HG03469 (cell line): ENCODE results near the gene CCT8.
"Not testable (repeated sequence)": the region's sequence is repeated elsewhere in the genome, so short reads cannot be mapped to it uniquely, and the experiment has no call there.

Experiments used
- ATAC-seq: cut with Tn5 transposase; IDR thresholded peaks from one replicate; pipeline ENCODE4 v1.9.1; 2021; ENCODE audit warnings: mild to moderate bottlenecking, moderate library complexity, moderate number of reproducible peaks; ENCODE audit not compliant: unreplicated experiment

CCT8 gene

DNA sequence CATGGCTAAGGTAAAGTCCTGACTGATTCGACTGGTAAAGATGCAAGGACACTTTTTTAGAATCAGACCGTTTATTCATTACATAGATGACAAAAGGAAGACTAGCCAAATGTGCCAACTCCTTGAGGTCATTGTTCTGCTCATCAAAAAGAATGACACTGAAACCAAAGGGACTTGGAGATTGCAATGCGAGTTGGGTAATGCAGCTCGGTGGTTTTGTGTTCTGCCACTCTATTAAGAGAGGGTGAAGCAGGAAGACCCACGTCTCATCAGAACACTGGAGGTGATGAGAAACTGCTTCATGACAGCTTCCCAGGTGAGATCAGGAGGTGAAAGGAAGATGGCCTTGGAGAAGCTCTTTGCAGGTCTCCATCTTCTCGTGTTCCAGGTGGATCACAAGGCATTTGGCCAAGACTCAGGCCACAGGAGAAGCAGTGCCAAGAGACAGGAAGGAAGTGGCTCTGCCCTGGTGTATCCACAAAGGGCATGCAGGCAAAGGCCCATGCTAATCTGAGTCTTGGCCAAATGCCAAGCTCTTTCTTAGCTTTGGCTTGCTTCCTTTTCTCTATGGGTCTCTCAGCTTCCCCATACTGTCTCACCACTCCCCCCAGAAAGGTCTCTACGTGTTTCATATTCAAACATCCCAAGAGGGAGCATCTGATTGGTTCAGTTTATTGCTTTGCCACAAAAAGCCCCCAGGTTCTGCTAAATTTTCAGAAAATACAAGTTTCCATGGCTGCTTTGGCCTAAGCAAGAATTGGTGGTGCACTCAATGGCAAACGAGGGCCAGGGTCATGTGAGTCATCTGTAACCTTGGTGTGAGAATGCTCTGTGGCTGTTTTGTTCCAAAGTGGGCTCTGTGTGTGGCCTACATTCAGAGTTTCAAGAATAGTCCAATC is 5.7 kb upstream of the CCT8 start:
- ATAC-seq = peak; percentile 37

GRCh38 chr21:29077651-29078090 is 4.2 kb upstream of the CCT8 start:
- ATAC-seq = no peak

DNA sequence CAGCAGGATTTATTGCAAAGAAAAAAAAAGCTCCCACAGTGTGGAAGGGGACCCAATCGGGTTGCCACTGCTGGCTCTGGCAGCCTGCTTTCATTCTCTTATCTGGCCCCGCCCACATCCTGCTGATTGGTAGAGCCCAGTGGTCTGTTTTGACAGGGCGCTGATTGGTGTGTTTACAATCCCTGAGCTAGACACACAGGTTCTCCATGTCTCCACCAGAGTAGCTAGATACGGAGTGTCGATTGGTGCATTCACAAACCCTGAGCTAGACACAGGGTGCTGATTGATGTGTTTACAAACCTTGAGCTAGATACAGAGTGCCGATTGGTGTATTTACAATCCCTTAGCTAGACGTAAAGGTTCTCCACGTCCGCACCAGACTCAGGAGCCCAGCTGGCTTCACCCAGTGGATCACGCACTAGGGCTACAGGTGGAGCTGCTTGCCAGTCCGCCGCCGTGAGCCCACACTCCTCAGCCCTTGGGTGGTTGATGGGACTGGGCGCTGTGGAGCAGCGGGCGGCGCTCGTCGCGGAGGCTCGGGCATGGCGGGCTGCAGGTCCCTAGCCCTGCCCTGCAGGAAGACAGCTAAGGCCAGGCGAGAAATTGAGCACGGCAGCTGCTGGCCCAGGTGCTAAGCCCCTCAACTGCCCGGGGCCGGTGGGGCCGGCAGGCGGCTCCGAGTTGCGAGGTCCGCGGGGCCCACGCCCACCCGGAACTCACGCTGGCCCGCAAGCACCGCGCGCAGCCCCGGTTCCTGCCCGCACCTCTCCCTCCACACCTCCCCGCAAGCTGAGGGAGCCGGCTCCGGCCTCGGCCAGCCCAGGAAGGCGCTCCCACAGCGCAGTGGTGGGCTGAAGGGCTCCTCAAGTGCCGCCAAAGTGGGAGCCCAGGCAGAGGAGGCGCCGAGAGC is 3.5 kb upstream of the CCT8 start:
- not testable (repeated sequence) for ATAC-seq

GRCh38 chr21:29075706-29076466 is 2.4 kb upstream of the CCT8 start:
- ATAC-seq = no peak

GRCh38 chr21:29074783-29075182 is 1.3 kb upstream of the CCT8 start:
- ATAC-seq = no peak

DNA sequence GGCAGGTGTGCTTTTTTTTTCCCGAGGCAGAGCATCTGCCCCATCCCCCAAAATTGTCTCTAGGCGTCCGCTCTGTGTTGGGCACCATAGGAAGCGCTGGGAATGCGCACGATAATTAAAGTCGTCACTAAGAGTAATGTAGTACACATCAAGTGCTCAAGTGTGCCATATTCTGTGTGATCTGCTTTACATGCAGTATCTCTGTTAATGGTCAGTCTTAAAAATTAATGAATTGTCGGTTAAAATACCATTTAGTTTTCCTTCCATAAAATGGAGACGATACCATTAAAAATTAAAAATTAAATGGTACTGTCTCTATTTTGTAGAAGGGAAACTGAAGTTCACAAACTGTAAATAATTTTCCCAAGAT is 544 bp upstream of the CCT8 start:
- ATAC-seq = peak; percentile 2

- ATAC-seq = no peak
Observed at GRCh38 chr21:29072873-29073221, 601 bp downstream of the CCT8 start.

DNA sequence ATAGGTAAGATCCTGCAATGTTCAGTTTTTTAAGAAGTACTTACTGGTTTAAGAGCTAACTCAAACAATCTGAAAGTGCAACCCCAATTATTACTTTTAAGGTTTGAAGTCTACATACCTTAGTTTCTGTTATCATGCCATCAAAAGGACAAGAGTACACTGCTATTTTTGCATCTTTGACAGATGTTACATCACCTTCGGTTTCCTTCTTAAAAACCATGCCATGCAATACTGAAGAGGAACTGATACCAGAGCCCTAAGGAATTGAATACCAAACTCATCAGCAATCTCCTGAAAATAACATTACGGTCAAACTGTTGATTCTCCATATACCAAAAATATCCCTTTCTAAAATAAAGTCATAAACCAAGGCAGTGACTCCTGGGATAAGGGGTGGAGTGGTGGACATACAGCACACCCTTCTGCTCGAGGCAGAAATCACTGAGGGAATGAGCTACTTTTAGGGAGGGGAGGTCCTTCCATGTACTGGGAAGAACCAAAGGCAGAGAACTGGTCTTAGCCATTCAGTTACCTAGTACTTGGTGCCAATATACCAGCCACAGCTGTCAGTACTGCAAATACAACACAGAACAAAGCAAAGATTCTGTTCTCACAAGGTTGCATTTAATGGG is 8.5 kb downstream of the CCT8 start:
- peak; percentile 96 for ATAC-seq

DNA sequence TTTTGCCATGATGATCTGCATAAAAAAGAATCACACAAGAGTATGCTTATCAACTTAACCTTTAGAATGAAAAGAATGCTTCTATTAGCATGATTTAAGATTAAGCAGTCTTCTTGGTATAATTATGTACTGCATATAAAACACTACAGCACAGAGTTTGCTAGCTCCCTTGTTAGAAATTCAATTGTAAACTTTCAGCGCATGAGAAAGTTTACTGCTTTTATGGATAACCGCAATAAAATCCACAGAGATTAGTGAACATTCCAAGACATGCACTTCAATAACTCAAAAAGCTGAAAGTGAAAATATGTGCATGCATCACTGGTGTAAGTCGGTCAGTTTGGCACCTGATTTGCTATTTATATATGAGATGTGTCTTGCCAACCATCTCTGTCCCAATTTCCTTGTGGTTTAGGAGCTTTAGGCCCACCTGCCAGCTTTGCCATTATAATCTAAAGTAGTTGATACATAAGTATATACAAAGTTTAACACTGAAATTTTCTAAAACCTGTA is 16.9 kb downstream of the CCT8 start:
- no peak for ATAC-seq

- ATAC-seq = no peak
Observed at GRCh38 chr21:29056005-29056404, 17.4 kb downstream of the CCT8 start.

DNA sequence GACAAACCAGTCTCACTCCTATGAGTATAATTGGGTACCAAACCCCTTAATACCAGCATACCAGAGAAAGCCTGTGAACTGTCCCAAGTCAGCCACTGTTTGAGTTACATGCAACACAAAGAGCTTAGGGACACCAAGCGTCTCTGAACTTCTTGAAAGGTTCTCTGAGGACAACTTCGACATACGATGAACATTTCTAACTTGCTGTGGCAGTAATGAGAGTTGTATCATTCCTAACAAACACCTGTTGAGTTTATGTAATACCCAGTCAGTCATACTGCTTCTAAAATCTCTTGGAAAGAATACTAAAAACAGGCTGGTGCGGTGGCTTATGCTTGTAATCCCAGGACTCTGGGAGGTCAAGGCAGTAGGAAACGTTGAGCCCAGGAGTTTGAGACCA is 18.4 kb downstream of the CCT8 start:
- no peak for ATAC-seq

DNA sequence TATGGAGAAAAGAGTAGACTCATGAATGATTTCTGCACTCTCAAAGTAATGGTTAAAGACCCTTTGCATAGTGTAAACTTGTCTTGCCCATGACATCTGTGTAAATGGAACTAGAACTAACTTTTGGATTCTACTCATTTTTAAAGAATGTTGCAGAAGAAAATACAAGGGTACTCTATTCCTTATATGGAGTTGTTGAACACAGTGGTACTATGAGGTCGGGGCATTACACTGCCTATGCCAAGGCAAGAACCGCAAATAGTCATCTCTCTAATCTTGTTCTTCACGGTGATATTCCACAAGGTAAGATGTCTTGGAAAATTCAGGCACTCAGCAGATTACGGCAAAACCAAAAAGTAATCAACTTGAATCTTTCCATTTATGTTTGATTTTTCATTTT is 19.8 kb downstream of the CCT8 start:
- no peak for ATAC-seq

DNA sequence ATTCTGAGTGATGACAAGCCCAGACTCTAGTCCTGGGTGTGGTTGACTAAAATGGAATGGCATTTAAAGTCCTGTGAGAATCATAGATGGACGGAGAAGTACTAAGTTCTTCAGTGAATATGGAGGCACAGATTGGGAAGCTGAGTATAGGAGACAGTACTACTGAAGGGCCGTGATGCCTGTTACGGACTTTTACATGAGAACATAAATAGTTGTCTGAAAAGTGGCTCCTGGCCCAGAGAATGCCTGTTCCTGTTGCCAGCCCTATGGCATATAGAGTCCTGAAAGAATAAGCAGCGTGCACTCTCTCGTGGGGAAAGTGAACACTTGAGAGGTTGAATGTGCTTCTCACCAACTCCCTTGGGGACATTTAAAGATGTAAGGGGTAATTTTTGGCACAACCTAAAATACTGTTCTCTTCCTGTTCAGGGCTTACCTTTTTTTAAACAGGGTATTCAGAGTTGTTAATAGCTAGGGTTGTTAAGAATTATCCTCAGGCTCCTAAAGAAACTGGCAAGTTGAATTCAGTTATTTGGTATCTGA is 20.4 kb downstream of the CCT8 start:
- ATAC-seq = no peak

- no peak for ATAC-seq
Observed at GRCh38 chr21:29052224-29052623, 21.2 kb downstream of the CCT8 start.

DNA sequence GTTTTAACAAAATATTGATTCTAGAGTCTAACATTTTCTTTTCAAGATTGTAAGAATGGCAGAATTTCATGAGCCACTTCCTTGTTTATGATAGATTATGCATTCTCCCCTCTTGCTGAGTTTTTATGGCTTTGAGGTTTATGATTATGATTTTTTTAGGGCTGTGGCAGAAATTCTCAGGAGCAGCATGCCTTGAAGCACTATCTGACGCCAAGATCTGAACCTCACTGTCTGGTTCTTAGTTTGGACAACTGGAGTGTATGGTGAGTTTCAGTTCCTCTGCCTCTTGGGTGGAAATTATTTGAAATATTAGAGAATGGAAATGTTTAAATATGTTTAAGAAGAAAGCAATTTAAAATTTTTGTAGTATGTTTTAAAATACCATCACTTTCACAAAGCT is 38.8 kb downstream of the CCT8 start:
- ATAC-seq = no peak

- ATAC-seq = no peak
Observed at GRCh38 chr21:29033871-29034270, 39.6 kb downstream of the CCT8 start.

DNA sequence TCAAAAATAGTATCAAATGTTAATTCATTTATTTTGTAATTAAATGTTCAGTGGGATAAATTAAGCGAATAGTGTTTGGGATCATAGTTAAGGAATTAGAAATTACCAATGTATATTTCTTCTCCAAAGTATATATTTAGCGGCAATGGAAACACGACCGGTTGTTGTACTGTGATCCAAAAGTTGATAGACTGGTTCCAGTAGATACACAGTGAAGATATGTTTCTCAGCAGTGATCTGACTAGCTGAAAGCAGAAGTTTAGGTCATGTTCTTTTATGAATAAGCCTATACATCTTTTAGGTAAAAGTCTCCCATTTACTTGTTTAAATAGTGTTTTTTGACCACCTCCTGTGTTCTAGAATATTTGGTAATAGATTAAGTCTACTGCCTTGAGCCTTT is 40.1 kb downstream of the CCT8 start:
- no peak for ATAC-seq

- ATAC-seq = no peak
Observed at GRCh38 chr21:29030909-29031308, 42.5 kb downstream of the CCT8 start.

DNA sequence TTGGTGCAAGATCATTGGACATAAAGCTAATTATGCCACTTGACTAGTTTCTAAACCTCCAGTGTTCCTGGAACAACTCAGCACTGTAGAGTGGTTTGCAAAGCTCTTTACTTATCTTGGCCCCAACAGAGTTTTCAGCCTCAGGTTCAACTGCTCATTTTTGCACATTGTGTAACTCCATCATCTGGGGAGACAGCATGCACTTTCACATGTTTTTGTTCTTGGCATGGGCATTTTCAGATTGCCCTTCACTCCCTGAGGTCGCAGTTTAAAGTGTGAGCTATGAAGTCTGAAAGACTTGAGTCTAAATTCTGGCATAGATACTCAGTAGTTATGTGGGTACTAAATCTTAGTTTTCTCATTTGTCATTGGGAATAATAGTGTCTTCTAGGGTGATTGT is 43.9 kb downstream of the CCT8 start:
- ATAC-seq = no peak

DNA sequence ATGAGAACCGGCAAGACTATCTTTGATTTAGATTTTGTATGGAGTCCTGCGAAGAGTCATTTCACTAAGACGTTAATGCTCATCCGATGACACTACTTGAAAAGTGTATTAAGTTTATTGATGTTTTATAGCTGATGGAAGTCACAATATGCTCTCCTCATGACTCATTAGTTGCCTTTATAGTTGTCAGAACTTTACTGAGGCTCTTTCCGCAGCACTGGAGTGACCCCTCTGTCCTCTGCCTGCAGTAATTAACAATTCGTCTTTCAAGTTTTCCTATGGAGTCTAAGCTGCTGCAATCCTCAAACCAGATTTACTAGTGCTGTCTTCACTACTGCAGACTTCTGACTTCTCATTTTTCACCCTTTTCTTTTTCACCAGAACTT is 48.1 kb downstream of the CCT8 start:
- no peak for ATAC-seq
